C4-2B (cell line): ENCODE measurements around the gene SLTM.

Source experiments
- ZFX ChIP-seq: fragments of 450-650 bp; IDR thresholded peaks from 2 replicates; pipeline ENCODE4 v1.6.1; 2017
- TF ChIP-seq, protein P1 (sequence below): fragments of 450-650 bp; conservative IDR thresholded peaks from 2 replicates; pipeline ENCODE4 v1.5.1; 2017; ENCODE audit warnings: mild to moderate bottlenecking

DNA sequence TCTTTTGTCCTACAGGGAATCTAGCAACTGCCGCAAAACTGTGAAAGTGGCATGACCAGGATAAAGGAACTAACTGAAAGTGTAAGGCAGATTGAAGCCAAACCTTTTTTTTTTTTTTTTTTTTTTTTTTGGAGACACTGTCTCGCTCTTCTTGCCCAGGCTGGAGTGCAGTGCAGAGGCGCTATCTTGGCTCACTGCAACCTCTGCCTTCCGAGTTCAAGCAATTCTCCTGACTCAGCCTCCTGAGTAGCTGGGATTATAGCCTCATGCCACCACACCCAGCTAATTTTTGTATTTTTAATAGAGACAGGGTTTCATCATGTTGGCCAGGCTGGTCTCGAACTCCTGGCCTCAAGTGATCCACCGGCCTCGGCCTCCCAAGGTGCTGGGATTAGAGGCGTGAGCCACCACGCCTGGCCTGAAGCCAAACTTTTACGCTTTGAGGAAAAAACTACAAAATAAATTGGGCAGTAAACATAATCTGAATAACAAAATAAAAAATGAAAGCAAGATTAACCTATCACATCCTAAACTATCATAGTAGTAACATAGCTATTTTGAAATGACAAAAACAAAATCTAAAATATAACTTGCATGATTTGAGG is 9.7 kb downstream of the SLTM start:
- TF ChIP-seq, protein P1, sequence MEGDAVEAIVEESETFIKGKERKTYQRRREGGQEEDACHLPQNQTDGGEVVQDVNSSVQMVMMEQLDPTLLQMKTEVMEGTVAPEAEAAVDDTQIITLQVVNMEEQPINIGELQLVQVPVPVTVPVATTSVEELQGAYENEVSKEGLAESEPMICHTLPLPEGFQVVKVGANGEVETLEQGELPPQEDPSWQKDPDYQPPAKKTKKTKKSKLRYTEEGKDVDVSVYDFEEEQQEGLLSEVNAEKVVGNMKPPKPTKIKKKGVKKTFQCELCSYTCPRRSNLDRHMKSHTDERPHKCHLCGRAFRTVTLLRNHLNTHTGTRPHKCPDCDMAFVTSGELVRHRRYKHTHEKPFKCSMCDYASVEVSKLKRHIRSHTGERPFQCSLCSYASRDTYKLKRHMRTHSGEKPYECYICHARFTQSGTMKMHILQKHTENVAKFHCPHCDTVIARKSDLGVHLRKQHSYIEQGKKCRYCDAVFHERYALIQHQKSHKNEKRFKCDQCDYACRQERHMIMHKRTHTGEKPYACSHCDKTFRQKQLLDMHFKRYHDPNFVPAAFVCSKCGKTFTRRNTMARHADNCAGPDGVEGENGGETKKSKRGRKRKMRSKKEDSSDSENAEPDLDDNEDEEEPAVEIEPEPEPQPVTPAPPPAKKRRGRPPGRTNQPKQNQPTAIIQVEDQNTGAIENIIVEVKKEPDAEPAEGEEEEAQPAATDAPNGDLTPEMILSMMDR, result no peak
- no peak for TF ChIP-seq ZFX
